CD4-positive, alpha-beta T cell treated with Interleukin-6 at 100 ng/mL for 8 hours (primary cell): ENCODE data around the gene ASAP2.

Experiments used
- DNase-seq: peaks from one replicate; pipeline ENCODE4 v3.0.0-alpha.2; 2020; ENCODE audit warnings: mixed read lengths, low spot score

ASAP2 gene

DNA sequence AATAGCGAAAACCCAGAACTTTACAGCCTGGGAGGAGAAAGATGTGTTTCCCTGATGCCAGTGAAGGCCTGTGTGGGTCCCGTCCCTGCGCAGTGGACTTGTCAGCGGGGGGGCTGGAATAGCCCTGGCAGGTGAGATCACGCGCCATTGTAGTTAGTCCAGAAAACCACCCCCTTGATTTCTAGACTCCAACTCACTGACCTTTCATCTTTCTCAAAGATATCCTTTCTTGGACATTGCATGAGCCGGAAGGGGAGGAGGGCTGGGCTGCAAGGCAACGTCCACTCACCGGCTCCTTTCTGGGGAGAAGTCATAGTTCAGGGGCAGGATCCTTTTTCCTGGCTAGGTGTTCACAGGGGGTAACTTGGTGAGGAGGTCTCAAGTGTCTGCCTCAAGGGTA, 22.3 kb upstream of the ASAP2 start:
- no peak for DNase-seq

DNA sequence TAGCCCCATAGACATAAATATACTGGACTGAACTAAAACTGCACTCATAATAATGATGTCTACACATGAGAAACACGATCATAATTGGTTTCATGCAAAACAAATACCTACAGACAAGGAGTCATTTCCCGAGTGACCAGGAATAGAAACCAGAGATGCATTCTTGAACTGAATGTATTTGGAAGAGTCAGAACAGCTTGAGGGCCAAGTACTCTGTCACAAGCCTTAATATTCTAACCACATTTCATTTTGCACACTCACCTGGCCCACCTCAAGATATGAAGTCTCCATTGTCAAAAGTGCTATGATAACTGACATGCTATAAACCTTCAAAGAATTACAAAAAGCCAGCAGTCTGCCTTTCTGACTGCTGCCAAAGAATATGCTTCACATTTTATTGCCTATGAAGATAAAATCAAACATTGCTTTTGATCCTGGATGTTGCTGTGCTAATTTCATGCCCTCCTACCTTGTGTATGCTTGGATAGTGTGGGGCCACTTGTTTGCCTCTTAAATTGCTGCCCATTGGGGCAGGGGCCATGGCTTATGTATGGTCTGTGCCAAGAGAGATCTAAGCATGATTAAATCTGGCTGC, 18.9 kb upstream of the ASAP2 start:
- DNase-seq = no peak

DNA sequence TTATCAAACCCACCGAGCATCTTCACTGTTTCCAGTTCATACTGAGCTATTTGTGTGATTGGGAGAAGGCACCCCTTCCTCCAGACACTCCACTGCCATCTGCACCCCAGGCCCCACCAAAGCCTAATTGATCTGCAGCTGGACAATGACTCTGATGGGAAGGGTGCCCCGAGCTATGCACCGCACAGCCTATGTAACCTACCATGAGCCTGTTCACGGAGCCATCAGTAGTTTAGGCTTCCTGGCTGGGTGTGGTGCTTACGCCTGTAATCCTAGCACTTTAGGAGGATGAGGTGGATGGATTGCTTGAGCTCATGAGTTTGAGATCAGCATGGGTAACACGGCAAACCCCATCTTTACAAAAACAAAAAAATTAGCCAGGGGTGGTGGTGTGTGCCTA, 17.8 kb upstream of the ASAP2 start:
- DNase-seq = no peak

DNA sequence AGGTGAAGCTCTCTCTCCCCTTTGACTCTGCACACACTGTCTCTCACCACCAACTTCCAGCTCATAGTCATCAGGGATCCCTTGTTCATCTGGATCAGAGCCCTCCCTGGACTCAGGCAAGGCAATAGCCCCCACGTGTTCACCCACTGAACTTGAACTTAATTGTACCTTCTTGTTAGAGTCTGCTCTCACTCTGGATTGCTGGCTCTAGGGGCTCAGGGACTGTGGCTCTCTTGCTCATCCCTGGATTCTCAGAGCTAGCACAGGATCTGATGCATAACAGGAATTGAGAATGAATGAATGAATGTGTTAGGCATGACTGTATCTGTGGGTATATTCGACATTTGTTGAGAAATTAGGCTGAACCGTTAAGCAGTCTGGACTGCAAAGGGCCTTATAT, 16.7 kb upstream of the ASAP2 start:
- DNase-seq = no peak

DNA sequence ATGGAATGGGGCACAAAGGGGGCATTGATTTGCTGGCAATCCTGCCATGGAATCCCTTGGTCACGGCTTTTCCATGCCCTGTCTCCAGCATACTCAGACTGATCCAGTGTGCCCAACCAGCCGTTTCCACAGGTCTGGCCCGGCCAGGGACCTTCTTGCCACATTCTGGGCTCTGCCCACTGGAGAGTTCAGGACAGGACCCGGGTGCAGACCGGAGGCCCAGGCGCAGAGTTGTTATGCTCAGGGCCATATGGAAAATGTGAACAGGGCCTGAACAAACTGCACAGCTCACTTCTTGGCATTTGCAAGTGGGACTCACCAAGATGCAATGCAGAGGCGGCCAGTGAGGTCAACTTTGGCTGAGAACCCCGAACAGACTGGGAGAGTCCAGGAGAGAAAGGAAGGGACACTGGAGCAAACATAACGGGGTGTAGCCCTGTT, 15.6 kb upstream of the ASAP2 start:
- DNase-seq = no peak

DNA sequence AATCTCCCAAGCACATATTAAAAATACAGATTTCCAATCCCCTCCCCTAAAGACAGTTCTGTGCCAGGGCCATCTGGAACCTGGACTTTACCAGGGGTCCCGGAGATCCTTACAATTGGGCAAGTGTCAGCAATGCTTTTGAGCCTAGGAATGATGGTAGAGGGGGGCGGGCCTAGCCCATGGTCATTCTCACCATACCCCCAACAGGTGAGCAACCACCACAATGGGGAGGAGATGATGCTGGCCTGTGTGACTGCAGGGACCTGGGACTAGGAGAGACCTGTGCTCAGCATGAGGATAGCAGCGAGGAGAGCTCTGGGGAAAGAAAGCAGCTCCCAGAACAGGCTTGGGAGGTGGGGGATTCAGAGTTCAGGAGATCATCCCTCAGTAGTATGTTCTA, 13.9 kb upstream of the ASAP2 start:
- DNase-seq = no peak

DNA sequence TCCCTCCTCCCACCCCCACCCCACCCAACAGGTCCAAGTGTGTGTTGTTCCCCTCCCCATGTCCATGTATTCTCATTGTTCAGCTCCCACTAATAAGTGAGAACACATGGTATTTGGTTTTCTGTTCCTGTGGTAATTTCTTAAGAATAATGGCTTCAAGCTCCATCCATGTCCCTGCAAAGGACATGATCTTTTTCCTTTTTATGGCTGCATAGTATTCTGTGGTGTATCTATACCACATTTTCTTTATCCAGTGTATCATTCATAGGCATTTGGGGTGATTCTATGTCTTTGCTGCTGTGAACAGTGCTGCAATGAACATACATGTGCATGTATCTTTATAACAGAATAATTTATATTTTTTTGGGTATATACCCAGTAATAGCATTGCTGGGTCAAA, 12.3 kb upstream of the ASAP2 start:
- DNase-seq = no peak

DNA sequence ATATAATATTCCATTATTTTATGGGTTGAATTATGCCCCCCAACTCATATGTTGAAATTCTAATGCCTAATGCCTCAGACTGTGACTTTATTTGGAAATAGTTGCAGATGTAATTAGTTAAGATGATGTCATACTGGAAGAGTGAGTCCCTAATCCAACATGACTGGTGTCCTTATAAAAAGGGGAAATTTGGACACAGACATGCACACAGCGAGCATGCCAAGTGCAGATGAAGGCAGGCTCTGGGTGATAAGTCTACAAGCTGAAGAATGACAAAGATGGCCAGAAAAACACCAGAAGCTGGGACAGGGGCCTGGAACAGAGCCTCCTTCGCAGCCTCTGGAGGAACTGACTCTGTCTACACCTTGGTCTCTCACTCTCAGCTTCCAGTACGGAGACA, 10.0 kb upstream of the ASAP2 start:
- no peak for DNase-seq

DNA sequence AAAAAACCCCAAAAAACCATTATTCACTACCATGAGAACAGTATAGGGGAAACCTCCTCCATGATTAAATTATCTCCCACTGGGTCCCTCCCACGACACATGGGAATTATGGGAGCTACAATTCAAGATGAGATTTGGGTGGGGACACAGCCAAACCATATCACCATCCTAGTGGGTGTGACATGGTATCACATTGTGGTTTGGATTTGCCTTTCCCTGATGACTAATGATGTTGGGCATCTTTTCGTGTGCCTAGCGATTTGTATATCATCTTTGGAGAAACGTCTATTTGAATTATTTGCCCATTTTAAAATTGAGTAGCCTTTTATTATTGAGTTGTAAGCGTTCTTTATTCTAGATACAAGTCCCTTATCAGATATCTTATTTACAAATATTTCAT, 8.7 kb upstream of the ASAP2 start:
- no peak for DNase-seq

DNA sequence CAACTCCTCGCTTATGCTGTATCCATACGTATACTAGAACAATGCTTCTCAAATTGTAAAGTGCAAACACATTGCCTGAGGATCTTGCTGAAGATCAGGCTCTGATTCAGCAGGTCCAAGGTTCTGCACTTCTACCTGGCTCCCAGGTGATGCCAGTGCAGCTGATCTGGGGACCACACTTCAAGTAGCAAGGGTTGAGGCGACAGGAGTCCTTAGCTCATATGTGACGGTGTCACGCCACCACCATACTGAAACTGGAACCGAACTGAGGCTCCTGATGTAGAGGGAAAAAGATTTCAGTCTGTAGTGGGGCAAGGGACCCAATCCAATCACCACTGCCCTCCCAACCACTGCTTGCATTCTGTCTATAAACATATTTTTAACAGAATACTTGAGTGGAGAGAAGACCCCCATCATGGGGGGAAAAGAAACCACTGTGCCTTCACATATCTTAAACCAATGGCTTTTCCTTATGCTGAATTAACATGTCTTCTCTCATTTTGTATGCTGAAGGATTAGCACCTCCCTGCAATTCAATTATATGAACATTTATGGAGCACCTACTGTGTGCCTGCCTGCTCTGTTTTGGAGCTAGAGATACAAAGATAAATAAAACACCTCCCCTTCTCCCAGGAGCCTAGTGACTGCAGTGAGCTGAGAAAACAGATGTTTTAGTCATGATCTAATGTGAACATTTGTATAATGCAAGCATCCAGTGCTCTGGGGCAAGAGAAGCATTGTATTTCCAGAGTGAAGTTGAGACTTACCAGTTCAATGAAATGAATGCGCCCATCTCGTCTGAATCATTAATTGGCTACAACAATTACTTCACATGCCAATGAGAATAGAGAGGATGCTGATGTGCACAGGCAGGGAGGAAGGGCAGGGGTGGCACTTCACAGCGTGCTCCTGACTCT, 6.6 kb upstream of the ASAP2 start:
- DNase-seq = no peak

DNA sequence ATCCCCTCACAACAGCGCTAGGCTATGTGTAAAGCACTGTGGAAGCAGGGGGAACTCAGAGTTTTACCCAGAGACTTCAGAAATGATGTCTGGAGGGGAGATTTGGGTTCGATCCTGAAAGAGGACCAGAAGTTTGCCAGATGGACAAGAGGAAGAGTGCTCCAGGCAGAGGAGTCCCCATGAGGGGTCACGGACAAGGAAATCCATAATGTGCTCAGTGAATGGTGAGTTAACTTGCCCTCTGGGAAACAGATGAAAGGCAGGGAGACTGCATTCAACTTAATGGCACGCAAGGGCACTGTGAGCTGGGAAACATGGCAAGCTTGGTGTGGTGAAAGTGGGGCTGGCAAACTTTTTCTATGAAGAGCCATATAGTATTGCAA, 6.0 kb upstream of the ASAP2 start:
- DNase-seq = no peak

DNA sequence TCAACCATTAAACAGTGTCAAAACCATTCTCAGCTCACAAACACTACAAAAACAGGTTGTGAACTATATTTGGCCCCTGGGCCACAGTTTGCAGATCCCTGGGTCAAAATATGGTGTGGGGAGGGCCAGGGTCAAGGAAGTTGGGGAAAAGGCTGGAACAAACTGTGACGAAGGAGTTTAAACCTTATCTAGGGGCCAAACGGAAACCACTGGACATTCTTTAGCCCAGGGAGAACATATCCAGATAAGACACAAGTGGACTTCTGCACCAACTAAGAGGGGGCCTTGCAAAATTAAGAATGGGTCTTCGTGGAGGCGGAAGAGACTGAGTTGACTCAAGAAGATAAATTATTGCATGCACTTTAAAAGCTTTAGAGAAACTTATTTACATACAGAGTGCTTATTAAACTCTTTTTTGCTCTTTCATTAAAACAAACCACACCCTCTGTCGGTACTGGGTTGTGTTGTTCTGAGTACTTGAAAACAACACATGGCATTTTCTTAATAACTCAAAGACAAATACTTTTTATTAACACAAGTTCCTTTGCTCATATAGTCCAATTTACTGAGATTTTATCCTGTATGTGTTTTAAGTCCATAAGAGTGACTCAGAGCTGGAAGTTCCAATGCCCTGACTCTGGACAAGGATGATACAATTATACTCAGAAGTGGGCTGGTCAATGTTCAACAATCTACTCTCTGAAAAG, 5.3 kb upstream of the ASAP2 start:
- DNase-seq = no peak

DNA sequence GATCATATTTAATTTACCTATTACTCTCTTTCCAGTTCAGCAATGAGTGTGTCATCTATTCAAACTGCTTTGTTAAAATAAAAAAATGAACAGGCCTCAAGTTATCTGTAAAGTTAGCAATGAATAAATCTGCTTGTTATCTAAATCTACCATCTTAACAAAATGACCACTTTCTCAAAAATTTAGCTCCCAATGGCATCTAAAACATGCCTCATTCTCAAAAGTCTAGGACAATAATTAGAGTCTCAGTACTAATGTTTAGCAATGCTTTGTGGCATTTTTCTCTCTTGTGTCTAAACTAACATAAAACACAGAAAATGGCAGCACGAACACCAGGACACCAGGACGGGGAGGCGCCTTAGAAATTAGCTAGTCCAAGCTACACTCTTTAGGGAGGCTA, 3.6 kb upstream of the ASAP2 start:
- DNase-seq = no peak

DNA sequence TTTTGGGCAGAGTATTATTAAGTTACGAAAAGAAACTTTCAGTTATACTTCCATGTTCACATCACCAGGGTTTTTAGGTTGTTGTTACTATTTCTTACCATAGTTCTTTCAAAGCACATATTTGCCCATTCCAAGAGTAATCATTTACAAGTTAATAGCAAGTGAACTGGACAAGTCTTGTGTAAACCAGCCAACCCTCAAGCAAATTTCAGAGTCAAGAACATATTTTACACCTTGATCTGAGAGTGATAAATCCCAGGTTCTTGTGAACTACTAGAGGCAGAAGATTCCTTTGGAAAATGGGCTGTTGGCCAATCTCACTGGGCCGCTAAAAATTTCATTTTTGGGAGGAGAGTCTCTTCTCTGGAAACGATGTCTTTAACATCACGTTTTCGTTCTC, 2.7 kb upstream of the ASAP2 start:
- no peak for DNase-seq

DNA sequence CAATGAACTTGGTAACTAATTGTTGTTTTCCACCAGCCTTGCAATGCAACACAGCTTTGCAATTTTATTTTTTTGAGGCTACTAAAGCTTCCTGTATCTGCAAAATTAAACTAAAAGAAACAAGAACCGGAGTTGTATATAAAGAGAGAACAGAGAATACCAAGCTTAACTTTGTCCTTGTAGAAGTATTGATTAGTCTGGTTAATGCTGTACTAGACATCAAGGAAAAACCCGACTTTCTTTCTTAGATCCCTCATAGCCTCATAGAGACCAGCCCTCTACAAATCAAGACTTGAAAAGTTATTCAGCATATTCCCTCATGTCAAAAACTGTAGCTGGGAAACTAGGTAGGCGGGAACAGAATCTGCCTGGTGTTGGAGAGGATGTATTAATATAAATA, 1.7 kb upstream of the ASAP2 start:
- DNase-seq = no peak

DNA sequence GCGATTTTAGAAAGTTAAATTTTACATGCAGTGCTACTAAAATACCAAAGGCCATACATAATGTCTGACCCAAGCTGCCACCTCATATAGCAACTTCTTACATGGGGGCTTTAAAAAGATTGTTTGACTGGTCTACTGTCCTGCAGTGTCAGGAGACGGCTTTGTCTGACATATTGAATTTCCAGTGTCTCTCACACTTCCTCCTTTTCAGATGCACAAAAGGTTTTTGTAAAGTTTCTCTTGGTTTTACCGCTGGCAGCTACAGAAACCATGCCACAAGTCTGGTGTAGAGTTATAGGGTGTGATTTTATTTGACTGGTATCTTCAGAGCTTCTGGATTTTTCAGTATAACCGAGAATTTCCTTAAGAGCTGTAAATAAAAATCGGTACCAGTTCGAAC, 1.1 kb upstream of the ASAP2 start:
- no peak for DNase-seq

DNA sequence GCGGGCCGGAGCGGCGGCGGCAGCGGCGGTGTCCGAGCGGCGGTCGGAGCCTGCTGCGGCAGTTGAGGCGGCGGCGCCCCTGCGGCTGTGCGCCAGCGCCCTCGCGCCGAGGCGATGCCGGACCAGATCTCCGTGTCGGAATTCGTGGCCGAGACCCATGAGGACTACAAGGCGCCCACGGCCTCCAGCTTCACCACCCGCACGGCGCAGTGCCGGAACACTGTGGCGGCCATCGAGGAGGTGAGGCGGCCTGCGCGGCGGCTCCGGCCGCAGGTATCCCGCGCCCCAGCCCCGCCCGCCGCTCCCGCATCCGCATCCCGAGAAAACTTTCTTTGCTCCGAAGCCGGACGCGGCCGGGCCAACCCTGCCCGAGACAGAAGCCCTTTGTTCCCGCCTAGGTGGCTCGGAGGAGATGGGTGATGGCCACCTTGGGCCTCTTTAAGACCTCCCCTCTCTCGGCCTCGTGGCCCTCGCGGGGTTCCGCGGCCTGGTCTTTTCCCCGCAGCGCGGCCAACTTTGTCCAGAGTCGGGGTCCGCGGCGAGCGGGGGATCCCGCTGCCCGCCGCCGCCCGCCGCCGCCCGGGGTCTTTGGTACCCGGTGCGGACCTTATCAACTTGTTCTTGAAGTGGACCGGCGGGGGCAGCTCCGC, 504 bp downstream of the ASAP2 start:
- no peak for DNase-seq

DNA sequence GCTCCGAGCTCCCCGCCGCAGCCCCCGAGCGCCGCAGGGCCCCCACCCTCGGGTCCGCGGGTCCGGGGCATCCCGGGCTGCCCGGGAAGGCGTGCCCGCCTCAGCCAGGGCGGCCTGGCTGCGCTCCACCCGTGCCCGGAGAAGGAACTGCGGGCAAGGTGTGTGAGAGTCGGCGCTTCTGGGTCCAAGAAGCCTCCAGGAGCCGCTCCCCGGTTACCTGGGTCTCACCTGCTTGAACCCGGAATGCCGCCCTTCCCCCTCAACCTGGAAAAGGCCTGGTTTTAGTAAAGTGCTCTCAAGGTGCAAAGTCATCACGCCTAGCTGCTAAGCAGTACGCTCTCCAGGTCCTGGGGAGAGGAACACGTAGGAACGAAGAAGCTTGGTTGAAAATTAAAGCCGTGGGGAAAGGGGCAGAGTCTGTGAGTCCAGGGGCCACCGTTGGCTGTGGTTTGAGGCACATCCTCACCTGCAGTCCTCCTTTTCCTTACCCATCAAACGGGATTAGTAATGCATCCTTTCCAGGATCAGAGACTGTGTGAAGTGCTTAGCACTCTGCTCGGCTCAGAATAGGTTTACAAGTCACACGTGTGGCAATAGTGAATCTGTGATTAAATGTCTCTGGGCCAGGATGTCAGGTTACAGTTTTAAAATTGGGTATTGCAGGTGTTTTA, 1.2 kb downstream of the ASAP2 start:
- DNase-seq = no peak

DNA sequence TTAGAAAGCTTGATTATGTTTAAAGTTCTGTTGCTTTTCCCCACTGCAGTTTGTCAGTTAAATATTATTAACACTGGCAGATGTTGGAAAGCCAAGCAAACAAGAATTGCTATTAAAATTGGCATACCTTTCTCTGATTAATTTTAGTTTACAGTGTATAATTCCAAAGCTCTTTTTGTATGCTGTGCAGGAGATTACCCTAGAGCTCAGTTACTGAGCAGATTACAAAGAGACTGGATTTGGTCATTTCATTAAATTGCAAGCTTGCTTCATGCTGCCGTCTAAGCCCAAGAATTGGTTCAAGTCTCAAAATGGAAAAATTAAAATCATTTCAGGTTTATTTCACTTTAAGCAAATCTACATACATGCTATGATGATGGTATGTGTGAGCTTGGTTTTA, 2.3 kb downstream of the ASAP2 start:
- DNase-seq = no peak

DNA sequence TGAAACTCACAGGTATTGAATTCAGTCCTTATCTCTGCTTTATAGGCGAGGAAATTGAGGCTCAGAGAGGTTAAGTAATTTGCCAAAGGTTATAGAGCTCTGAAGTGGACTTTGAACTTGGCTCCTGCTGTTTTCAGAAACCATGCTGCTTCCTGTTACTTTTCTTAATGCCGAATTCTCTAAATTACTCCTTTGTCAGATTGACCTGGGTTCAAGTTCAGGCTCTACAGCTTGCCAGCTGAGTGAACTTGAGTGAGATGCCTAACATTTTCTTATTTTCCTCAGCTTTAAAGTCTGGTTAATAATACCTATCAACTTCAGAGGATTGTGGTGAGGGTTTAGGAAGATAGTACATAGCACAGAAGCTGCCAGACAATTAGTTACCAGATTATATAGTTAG, 3.4 kb downstream of the ASAP2 start:
- no peak for DNase-seq

DNA sequence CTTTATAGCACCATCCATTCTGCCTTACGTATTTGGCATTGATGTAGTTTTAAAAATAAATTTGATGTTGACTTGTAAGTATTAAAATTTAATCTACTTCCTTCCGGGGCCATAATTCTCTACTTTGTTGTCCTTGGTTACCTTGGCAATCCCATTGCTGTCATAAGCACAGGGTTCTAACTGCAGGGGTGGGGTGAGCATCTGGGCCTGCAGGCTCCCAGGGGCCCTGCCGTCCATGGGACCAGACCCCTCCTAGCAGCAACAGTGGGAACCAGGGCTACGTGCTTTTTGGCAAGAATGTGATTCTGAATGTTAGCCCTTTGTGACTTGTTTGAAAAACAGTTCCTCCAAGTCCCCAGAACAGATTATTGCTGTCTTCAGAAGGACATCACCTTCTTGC, 4.9 kb downstream of the ASAP2 start:
- DNase-seq = no peak

DNA sequence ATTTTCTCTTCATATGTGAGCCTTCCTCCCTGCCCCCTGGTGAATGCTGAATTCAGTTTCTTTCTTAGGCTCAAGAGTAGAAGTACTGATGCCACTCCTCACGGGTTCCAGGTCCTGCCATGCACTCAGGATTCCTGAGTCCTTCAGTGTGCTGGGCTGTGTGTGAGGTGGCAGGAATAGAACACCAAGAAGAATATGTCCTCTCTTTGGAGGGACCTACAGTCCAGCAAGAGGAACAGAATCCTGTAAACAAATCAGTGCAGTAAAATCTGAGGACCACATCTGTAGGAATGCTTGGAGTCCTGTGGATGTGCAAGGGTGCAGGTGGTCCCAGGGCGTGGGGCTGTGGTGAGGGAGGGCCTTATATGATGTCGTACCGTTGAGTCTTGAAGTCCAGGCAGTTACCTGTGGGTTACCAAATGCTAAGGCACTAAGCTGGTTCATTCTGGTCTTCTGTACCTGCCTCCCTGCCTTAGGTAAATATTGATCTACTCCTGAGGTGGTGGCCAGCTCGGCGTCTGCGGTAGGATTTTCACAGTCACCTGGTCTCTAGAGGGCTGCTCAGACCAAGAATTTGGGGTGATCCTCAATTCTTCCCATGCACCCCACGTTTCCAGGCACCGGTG, 5.5 kb downstream of the ASAP2 start:
- DNase-seq = no peak
